Measurements from ENCODE around the gene TANGO2. TPM values are rescaled to one million over a fixed set of nuclear protein-coding genes. Genes with fewer than 3 reads are reported as not detected.

TANGO2 gene
- total and polyA plus RNA-seq, 9 of the 15 experiments (the other 6 are each of a cell fraction or from before 2014, with no cell fraction given) = 15.5 to 94.9 (median 70.1) TPM

DNA sequence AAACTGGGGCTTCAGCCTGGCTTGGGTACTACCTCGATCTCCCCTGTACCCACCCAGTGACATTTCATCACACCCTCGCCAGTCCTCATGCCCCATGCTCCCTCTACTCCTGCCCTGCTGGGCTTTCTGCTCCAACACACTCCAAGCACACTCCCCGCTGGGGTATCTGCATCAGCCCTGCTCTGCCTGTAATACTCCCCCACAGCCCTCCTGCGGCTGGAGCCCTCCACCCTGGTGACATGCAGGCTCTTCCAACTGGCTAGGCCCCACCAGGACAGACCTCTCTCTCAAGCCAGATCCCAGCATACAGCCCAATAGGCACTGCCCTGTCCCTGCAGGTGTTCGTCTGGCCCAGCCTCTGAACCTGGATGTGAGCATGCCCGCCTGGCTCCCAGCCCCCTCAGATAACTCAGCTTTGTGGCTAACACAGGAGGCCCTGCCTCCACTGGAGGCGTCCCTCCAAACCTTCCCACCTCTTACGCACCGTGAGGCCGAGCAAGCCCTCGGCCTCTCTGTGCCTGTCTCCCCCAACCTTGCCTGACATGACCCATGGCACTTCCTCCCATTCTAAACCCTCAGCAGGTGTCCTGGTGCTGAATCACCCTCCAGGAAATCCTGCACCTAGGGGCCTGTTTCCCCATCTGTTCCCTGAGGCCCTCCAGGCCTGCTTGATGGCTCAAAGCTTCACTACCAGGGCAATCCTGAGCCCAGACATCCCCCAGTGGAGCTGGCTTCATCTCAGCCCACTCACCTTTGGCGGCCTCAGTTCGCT is 45.8 kb upstream of the TANGO2 start (continued):
- TF ChIP-seq, protein P1, sequence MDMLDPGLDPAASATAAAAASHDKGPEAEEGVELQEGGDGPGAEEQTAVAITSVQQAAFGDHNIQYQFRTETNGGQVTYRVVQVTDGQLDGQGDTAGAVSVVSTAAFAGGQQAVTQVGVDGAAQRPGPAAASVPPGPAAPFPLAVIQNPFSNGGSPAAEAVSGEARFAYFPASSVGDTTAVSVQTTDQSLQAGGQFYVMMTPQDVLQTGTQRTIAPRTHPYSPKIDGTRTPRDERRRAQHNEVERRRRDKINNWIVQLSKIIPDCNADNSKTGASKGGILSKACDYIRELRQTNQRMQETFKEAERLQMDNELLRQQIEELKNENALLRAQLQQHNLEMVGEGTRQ (CRISPR knock-in tag; IDR thresholded peaks at IDR 0.05) = no peak
- TF ChIP-seq CHD1 (IDR thresholded peaks at IDR 0.05; ENCODE audit: low read length) (peak; percentile 61), EP300 (IDR thresholded peaks at IDR 0.05; ENCODE audit: low read length) (peak; percentile 42; the same call in 1 of the 2 replicates), KAT7 (CRISPR knock-in tag; IDR thresholded peaks at IDR 0.05; ENCODE audit: borderline replicate concordance) (no peak), NRF1 (conservative IDR thresholded peaks at IDR 0.05 in 1 of 2, IDR thresholded peaks at IDR 0.05 in 1 of 2) (peak; percentile 52 to 65), DNMT1 (IDR thresholded peaks at IDR 0.05) (peak; percentile 15; the same call in 1 of the 2 replicates), PHF21A (IDR thresholded peaks at IDR 0.05; ENCODE audit: borderline replicate concordance, low read depth) (no peak), CTBP1 (IDR thresholded peaks at IDR 0.05; ENCODE audit: borderline replicate concordance) (peak; percentile 78; the same call in 1 of the 2 replicates), POLR2G (IDR thresholded peaks at IDR 0.05; ENCODE audit: low read depth, low read length) (peak; percentile 75), ZNF316 (IDR thresholded peaks at IDR 0.05) (peak; percentile 73), RBFOX2 (IDR thresholded peaks at IDR 0.05; ENCODE audit: low read depth, low read length) (peak; percentile 16; the same call in 1 of the 2 replicates), NFXL1 (CRISPR knock-in tag; IDR thresholded peaks at IDR 0.05) (0 out of 2 replicates have a peak, but pooled peaks have one; percentile 7), ZNF311 (CRISPR knock-in tag; IDR thresholded peaks at IDR 0.05) (no peak)
- TF ChIP-seq, protein P2, sequence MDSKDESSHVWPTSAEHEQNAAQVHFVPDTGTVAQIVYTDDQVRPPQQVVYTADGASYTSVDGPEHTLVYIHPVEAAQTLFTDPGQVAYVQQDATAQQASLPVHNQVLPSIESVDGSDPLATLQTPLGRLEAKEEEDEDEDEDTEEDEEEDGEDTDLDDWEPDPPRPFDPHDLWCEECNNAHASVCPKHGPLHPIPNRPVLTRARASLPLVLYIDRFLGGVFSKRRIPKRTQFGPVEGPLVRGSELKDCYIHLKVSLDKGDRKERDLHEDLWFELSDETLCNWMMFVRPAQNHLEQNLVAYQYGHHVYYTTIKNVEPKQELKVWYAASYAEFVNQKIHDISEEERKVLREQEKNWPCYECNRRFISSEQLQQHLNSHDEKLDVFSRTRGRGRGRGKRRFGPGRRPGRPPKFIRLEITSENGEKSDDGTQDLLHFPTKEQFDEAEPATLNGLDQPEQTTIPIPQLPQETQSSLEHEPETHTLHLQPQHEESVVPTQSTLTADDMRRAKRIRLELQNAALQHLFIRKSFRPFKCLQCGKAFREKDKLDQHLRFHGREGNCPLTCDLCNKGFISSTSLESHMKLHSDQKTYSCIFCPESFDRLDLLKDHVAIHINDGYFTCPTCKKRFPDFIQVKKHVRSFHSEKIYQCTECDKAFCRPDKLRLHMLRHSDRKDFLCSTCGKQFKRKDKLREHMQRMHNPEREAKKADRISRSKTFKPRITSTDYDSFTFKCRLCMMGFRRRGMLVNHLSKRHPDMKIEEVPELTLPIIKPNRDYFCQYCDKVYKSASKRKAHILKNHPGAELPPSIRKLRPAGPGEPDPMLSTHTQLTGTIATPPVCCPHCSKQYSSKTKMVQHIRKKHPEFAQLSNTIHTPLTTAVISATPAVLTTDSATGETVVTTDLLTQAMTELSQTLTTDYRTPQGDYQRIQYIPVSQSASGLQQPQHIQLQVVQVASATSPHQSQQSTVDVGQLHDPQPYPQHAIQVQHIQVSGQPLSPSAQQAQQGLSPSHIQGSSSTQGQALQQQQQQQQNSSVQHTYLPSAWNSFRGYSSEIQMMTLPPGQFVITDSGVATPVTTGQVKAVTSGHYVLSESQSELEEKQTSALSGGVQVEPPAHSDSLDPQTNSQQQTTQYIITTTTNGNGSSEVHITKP (IDR thresholded peaks at IDR 0.05; ENCODE audit: partially characterized antibody) = peak; percentile 49
- TF ChIP-seq, protein P3, sequence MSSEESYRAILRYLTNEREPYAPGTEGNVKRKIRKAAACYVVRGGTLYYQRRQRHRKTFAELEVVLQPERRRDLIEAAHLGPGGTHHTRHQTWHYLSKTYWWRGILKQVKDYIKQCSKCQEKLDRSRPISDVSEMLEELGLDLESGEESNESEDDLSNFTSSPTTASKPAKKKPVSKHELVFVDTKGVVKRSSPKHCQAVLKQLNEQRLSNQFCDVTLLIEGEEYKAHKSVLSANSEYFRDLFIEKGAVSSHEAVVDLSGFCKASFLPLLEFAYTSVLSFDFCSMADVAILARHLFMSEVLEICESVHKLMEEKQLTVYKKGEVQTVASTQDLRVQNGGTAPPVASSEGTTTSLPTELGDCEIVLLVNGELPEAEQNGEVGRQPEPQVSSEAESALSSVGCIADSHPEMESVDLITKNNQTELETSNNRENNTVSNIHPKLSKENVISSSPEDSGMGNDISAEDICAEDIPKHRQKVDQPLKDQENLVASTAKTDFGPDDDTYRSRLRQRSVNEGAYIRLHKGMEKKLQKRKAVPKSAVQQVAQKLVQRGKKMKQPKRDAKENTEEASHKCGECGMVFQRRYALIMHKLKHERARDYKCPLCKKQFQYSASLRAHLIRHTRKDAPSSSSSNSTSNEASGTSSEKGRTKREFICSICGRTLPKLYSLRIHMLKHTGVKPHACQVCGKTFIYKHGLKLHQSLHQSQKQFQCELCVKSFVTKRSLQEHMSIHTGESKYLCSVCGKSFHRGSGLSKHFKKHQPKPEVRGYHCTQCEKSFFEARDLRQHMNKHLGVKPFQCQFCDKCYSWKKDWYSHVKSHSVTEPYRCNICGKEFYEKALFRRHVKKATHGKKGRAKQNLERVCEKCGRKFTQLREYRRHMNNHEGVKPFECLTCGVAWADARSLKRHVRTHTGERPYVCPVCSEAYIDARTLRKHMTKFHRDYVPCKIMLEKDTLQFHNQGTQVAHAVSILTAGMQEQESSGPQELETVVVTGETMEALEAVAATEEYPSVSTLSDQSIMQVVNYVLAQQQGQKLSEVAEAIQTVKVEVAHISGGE (CRISPR knock-in tag; IDR thresholded peaks at IDR 0.05) = peak in 1 of 3 experiments; percentile 10; a peak in 1 of 6 replicates
- TF ChIP-seq, protein P4, sequence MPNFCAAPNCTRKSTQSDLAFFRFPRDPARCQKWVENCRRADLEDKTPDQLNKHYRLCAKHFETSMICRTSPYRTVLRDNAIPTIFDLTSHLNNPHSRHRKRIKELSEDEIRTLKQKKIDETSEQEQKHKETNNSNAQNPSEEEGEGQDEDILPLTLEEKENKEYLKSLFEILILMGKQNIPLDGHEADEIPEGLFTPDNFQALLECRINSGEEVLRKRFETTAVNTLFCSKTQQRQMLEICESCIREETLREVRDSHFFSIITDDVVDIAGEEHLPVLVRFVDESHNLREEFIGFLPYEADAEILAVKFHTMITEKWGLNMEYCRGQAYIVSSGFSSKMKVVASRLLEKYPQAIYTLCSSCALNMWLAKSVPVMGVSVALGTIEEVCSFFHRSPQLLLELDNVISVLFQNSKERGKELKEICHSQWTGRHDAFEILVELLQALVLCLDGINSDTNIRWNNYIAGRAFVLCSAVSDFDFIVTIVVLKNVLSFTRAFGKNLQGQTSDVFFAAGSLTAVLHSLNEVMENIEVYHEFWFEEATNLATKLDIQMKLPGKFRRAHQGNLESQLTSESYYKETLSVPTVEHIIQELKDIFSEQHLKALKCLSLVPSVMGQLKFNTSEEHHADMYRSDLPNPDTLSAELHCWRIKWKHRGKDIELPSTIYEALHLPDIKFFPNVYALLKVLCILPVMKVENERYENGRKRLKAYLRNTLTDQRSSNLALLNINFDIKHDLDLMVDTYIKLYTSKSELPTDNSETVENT (CRISPR knock-in tag; IDR thresholded peaks at IDR 0.05) = peak; percentile 40; the same call in 1 of the 2 replicates

All from K562 (cell line).